Psoas muscle (tissue), 8 donors: ENCODE measurements around the gene PRKAG2. TPM values are rescaled to one million over a fixed set of nuclear protein-coding genes. Genes with fewer than 3 reads are reported as not detected.

Source experiments
- ATAC-seq, 4 donors: fragments of 200-7000 bp; cut with Tn5 transposase; one replicate each; pipeline ENCODE4 v1.9.1; 2020; ENCODE audit warnings: moderate library complexity in 3 of 4, mild to moderate bottlenecking in 2 of 4
- DNase-seq, 2 donors: peaks; one replicate each; pipeline ENCODE4 v3.0.0-alpha.2; 2020
- H3K27ac ChIP-seq: fragments of 200-600 bp; one replicate; pipeline ENCODE4 v1.8.0; 2022
- H3K27me3 ChIP-seq, 3 donors: fragments of 200-600 bp in 1 of 3; one replicate each; pipeline versions ENCODE4 v1.6.1 to v1.8.0; 2013 to 2022; ENCODE audit warnings: low read length in 2 of 3, mild to moderate bottlenecking in 2 of 3, moderate library complexity in 1 of 3; ENCODE audit not compliant: insufficient read depth in 3 of 3
- H3K36me3 ChIP-seq, 2 donors: fragments of 200-600 bp in 1 of 2; one replicate each; pipeline versions ENCODE4 v1.6.1 to v1.8.0; 2013 to 2022; ENCODE audit warnings: low read depth in 1 of 2, mild to moderate bottlenecking in 1 of 2, moderate library complexity in 1 of 2; ENCODE audit not compliant: insufficient read depth in 1 of 2
- H3K4me1 ChIP-seq: fragments of 200-600 bp; one replicate; pipeline ENCODE4 v1.8.0; 2022
- H3K4me3 ChIP-seq: fragments of 200-600 bp; one replicate; pipeline ENCODE4 v1.8.0; 2022; ENCODE audit warnings: mild to moderate bottlenecking
- H3K9me3 ChIP-seq: fragments of 200-600 bp; one replicate; pipeline ENCODE4 v1.8.0; 2022
- whole genome bisulfite sequencing, 3 donors: extraction: QIAGEN DNeasy Blood & Tissue Kit; methylation state at CpG; one replicate each; pipeline versions ENCODE4 v1.1.6 to v1.1.7; 2013; 5-methylcytosine and 5-hydroxymethylcytosine counted together
- intact Hi-C, 2 donors: fragments of 100-400 bp; cut with DNase I; formaldehyde crosslinking; loops; one replicate each; pipeline versions ENCODE4 v1.11.0 to v1.14.2; 2022
- polyA plus RNA-seq, 3 donors: library from polyadenylated mRNA; stranded (reverse); fragments of 200-250 nt; gene quantifications; one replicate each; pipeline ENCODE4 v1.2.3, GENCODE V29; 2013
- total RNA-seq, 4 donors: library from RNA; stranded (reverse); fragmentation: NEBNext Ultra II Directional in 2 of 4; extraction: Animal tissue kit (Norgen Biotek cat#: 25700) in 2 of 4; gene quantifications; one replicate each; pipeline versions ENCODE4 v1.2.1 to v1.2.4, GENCODE V29; 2021 to 2023
- TF ChIP-seq, protein P1 (sequence below): fragments of 200-600 bp; IDR thresholded peaks from one replicate; pipeline ENCODE4 v1.8.0; 2022; ENCODE audit warnings: antibody characterized with exemption
- donor health status: healthy with polysubstance abuse.
- donor health status: DM: no; HTN: no; CAD: no; lungs with moderate emphysema.
- donor health status: Bipolar disorder and iron deficiency.
- donor health status: healthy.
- donor health status: DM: yes; HTN: yes; CAD: no.
- donor health status: DM: no; HTN: no; CAD: no.
- donor health status: DM: no; HTN: no; CAD: no.
- donor health status: DM: yes; HTN: yes; CAD: no.

The PRKAG2 gene
- total and polyA plus RNA-seq, 7 donors: 9.3 to 143 (median 19.8) TPM

DNA sequence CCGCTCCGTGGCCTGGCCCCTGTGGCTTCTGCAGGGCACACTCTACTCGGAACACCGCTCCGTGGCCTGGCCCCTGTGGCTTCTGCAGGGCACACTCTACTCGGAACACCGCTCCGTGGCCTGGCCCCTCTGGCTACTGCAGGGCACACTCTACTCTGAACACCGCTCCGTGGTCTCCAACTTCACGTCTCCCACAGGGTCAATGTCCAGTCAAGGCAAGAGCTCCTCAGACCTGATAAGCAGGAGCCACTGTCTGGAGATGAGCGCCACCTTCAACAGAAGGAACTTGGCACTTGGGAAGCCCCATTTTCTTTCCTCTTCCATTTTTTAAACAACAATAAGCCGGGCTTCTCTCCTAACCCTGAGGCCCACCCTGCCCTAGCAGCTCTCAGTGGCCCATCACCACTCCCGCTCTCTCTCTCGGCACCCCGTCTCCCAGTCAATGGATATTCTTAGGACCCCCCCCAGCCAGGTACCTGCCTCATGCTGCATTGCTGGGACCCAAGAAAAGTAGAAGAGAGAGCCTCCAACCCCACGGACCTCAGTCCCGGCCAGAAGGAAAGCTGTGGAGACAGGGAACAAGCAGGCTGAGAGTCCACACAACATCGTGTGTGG, 56.3 kb downstream of the PRKAG2 start:
- Histone ChIP-seq H3K27ac (no peak overlapping the region), H3K4me3 (no peak overlapping the region), H3K36me3 (no peaks in the 10 kb centered on the region), H3K27me3 (peaks cover 0 to 2% (median 0%) of the 10 kb centered on the region in 3 donors), H3K9me3 (no peaks in the 10 kb centered on the region), H3K4me1 (peaks cover 4% of the 10 kb centered on the region)
- 80 to 93% (median 86%) methylated on average over 13 to 14 of the region's 19 CpGs for WGBS, 3 donors
- TF ChIP-seq, protein P1, sequence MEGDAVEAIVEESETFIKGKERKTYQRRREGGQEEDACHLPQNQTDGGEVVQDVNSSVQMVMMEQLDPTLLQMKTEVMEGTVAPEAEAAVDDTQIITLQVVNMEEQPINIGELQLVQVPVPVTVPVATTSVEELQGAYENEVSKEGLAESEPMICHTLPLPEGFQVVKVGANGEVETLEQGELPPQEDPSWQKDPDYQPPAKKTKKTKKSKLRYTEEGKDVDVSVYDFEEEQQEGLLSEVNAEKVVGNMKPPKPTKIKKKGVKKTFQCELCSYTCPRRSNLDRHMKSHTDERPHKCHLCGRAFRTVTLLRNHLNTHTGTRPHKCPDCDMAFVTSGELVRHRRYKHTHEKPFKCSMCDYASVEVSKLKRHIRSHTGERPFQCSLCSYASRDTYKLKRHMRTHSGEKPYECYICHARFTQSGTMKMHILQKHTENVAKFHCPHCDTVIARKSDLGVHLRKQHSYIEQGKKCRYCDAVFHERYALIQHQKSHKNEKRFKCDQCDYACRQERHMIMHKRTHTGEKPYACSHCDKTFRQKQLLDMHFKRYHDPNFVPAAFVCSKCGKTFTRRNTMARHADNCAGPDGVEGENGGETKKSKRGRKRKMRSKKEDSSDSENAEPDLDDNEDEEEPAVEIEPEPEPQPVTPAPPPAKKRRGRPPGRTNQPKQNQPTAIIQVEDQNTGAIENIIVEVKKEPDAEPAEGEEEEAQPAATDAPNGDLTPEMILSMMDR: no peak
- no peak for ATAC-seq
- intact Hi-C loops: no loop called here
- peak in 1 of 2 donors; percentile 15 for DNase-seq

DNA sequence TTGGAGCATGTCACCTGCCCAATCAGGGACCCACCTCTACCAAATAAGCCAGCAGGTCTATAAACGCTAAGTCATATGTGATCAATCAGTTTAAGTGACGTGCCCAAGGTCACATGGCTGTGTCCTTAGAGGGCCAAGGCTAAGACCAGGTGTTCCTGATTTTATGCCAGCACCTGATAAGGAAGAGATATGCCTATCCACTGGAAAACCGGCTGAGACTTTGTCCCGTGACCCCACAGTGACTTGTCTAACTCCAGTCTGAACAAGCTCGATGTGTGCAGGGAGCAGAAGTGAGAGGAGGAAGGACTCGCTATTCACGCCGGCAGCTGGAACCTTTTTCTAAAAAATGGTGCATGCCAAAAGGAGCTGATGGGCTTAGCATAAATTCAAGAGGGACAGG, 57.0 kb downstream of the PRKAG2 start:
- intact Hi-C loops: no loop called here

DNA sequence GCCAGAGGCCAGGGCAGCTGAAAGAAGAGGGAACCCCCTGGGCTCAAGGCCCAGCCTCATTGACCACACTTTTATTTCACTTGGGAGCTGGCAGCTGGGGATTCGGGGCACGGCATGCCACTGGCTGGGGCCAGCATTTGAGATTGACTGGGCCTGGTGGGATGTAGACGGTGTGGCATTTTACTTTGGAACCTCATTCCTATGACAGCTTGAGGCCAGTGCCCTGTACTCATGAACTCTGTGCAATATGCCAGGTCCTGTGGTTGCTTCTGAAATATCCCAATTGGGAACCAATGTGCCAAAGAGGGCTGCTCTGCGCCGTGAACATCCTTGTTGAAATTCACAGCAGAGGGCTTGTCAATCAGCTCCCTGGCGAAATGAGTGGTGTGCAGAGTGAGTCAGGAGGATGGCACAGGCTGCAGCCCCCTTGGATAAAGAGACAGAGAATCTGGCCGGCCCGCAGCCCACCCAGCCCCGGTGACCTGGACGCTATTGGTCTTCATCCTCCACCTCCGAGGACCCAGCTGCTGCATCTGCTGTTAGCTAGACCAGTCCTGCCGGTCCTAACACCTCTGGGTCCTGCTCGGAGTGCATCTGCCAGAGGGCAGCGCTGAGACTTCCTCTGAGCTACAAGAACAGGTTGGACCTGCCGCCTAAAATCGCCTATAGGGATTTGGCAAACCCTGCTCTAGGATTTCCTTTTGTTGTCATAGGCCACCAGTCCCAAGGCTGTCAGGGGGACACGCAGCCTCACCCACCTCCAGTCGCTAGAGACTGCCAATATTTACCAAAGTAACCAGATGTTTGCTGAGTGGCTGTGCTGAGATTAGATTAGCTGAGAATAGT, 58.0 kb downstream of the PRKAG2 start:
- H3K4me1 ChIP-seq: no peaks in the 10 kb centered on the region
- WGBS, 3 donors: 44 to 59% (median 46%) methylated on average over 17 to 18 of the region's 18 CpGs
- H3K4me3 ChIP-seq: no peak overlapping the region
- intact Hi-C loops: no loop called here
- TF ChIP-seq, protein P1: no peak
- DNase-seq (peak in 1 of 2 donors; percentile 34), ATAC-seq (no peak)
- no peaks in the 10 kb centered on the region for H3K36me3 ChIP-seq
- no peaks in the 10 kb centered on the region for H3K9me3 ChIP-seq
- H3K27me3 ChIP-seq: no peaks in the 10 kb centered on the region
- no peak overlapping the region for H3K27ac ChIP-seq

More for the DNA sequence above, 57.0 kb downstream of the PRKAG2 start:
- H3K9me3 ChIP-seq: no peaks in the 10 kb centered on the region
- DNase-seq (no peak), ATAC-seq (no peak)
- no peak overlapping the region for H3K4me3 ChIP-seq
- peaks cover 4% of the 10 kb centered on the region for H3K4me1 ChIP-seq
- TF ChIP-seq, protein P1: no peak
- H3K27me3 ChIP-seq: no peaks in the 10 kb centered on the region
- no peaks in the 10 kb centered on the region for H3K36me3 ChIP-seq
- WGBS, 3 donors: 67 to 75% (median 71%) methylated on average over 8 of the region's 8 CpGs
- no peak overlapping the region for H3K27ac ChIP-seq

DNA sequence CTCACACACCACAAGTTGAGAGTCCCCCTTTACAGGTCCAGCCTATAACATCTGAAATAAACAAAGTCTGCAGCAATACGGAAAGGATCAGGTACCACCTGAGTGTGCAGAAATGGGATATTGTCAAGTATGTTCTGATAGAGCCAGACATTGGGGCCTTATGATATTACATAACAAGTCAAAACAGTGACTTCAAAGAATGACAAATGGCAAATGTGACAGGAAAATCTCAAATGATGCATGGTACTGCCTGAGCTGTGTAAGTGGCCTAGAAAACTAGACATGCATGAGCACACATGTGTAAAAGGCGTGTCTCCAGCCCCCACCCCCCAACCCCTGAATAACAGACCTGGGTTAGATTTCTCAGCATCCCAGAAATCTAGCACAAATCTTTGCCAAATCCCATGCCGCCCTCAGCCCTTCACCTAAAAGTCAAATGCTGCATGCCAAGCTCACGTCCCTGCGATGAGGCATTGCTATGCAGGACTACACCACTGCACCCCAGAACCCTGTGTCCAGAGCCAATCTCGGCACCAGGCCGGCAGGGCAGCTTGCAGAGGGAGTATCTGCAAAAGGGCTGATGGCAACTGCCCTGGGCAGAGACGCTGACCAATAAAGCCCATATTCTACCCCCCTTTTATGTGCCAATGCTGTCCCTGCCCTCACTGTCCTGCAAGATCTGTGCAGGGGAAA, 58.8 kb downstream of the PRKAG2 start:
- Histone ChIP-seq H3K4me3 (no peak overlapping the region), H3K36me3 (no peaks in the 10 kb centered on the region), H3K27ac (no peak overlapping the region), H3K27me3 (no peaks in the 10 kb centered on the region), H3K9me3 (no peaks in the 10 kb centered on the region), H3K4me1 (no peaks in the 10 kb centered on the region)
- 59 to 78% (median 65%) methylated on average over 8 of the region's 8 CpGs for WGBS, 3 donors
- TF ChIP-seq, protein P1: no peak
- intact Hi-C loops: no loop called here
- ATAC-seq: no peak
- no peak for DNase-seq
